Ovary (tissue), 3 donors: ENCODE measurements around the gene PIK3CD.

Experiments used
- EP300 ChIP-seq: sonication (generic); formaldehyde crosslinking; IDR thresholded peaks from one replicate; pipeline ENCODE4 v1.6.1; 2017; ENCODE audit warnings: antibody characterized with exemption
- POLR2A ChIP-seq: fragments of 450-650 bp; IDR thresholded peaks from one replicate; pipeline ENCODE4 v1.6.1; 2017; ENCODE audit warnings: antibody characterized with exemption, mild to moderate bottlenecking, moderate library complexity
- TF ChIP-seq, protein P1 (sequence below), 3 donors: fragments of 450-650 bp in 2 of 3; fragments of 200-600 bp in 1 of 3; IDR thresholded peaks; one replicate each; pipeline versions ENCODE4 v1.5.1 to v1.8.0; 2016 to 2022; ENCODE audit warnings: antibody characterized with exemption in 3 of 3, mild to moderate bottlenecking in 1 of 3
- donor health status: DM: no; HTN: no; CAD: no.

- TF ChIP-seq, protein P1, sequence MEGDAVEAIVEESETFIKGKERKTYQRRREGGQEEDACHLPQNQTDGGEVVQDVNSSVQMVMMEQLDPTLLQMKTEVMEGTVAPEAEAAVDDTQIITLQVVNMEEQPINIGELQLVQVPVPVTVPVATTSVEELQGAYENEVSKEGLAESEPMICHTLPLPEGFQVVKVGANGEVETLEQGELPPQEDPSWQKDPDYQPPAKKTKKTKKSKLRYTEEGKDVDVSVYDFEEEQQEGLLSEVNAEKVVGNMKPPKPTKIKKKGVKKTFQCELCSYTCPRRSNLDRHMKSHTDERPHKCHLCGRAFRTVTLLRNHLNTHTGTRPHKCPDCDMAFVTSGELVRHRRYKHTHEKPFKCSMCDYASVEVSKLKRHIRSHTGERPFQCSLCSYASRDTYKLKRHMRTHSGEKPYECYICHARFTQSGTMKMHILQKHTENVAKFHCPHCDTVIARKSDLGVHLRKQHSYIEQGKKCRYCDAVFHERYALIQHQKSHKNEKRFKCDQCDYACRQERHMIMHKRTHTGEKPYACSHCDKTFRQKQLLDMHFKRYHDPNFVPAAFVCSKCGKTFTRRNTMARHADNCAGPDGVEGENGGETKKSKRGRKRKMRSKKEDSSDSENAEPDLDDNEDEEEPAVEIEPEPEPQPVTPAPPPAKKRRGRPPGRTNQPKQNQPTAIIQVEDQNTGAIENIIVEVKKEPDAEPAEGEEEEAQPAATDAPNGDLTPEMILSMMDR (IDR thresholded peaks at IDR 0.05): no peak
- TF ChIP-seq POLR2A (no peak), EP300 (no peak)
These were observed 52.1 kb downstream of the PIK3CD start for GRCh38 chr1:9703681-9704080.
